B cell (primary cell): ENCODE measurements around the gene DACT2.

Experiments used
- CTCF ChIP-seq: fragments of 200-600 bp; IDR thresholded peaks from one replicate; pipeline ENCODE4 v1.8.0; 2022; ENCODE audit warnings: antibody characterized with exemption, mild to moderate bottlenecking
- EZH2 ChIP-seq: IDR thresholded peaks from 2 replicates; pipeline ENCODE4 v1.6.1; 2012; ENCODE audit warnings: borderline replicate concordance, low read depth, mild to moderate bottlenecking, moderate library complexity, low read length; ENCODE audit not compliant: insufficient read depth, poor library complexity, severe bottlenecking

GRCh38 chr6:168270274-168271172, 49.1 kb downstream of the DACT2 start:
- TF ChIP-seq CTCF (no peak), EZH2 (no peak)
